SK-N-SH treated with all-trans-retinoic acid at 6 μM for 48 hours (cell line): ENCODE results near the gene SRPRB.

Experiments used
- GLIS3 ChIP-seq: fragments of 250-450 bp; sonication (Bioruptor Pico); IDR thresholded peaks from 2 replicates; pipeline ENCODE4 v1.5.0; 2020; ENCODE audit warnings: mild to moderate bottlenecking, moderate library complexity
- PATZ1 ChIP-seq: fragments of 250-450 bp; sonication (Bioruptor Pico); IDR thresholded peaks from 2 replicates; pipeline ENCODE4 v1.8.0; 2020; ENCODE audit warnings: mild to moderate bottlenecking, moderate library complexity, borderline replicate concordance
- ZC3H10 ChIP-seq: fragments of 250-450 bp; sonication (Bioruptor Pico); IDR thresholded peaks from 2 replicates; pipeline ENCODE4 v1.5.1; 2021; ENCODE audit warnings: mild to moderate bottlenecking, moderate library complexity
- TF ChIP-seq, protein P1 (sequence below): fragments of 250-450 bp; sonication (Bioruptor Pico); IDR thresholded peaks from 2 replicates; pipeline ENCODE4 v1.8.0; 2021; ENCODE audit warnings: low read depth, mild to moderate bottlenecking, moderate library complexity, borderline replicate concordance

- TF ChIP-seq GLIS3 (CRISPR knock-in tag): no peak
- TF ChIP-seq, protein P1, sequence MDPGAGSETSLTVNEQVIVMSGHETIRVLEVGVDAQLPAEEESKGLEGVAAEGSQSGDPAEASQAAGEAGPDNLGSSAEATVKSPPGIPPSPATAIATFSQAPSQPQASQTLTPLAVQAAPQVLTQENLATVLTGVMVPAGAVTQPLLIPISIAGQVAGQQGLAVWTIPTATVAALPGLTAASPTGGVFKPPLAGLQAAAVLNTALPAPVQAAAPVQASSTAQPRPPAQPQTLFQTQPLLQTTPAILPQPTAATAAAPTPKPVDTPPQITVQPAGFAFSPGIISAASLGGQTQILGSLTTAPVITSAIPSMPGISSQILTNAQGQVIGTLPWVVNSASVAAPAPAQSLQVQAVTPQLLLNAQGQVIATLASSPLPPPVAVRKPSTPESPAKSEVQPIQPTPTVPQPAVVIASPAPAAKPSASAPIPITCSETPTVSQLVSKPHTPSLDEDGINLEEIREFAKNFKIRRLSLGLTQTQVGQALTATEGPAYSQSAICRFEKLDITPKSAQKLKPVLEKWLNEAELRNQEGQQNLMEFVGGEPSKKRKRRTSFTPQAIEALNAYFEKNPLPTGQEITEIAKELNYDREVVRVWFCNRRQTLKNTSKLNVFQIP (CRISPR knock-in tag): no peak
- TF ChIP-seq ZC3H10 (CRISPR knock-in tag): no peak
- no peak for TF ChIP-seq PATZ1 (CRISPR knock-in tag)
Observed at GRCh38 chr3:133865136-133865855, 59.7 kb downstream of the SRPRB start.
